K562 (cell line): ENCODE results near the gene PHACTR3.

Experiments used
- CTCF ChIP-seq, 3 experiments: IDR thresholded peaks in 2 of 3; conservative IDR thresholded peaks in 1 of 3; 2 replicates each; pipeline ENCODE4 v1.5.1; 2011 to 2012; ENCODE audit warnings: low read length in 3 of 3, mild to moderate bottlenecking in 3 of 3, control low read depth in 2 of 3, improper control_type of control experiment in 1 of 3, inconsistent platforms in 1 of 3, low read depth in 1 of 3, mixed read lengths in 1 of 3, moderate library complexity in 1 of 3; ENCODE audit not compliant: insufficient read depth in 2 of 3
- KDM1A ChIP-seq, 2 experiments: fragments of 450-650 bp; IDR thresholded peaks; 2 replicates each; pipeline ENCODE4 v1.6.1; 2016; ENCODE audit warnings: mild to moderate bottlenecking in 2 of 2
- USF1 ChIP-seq: sonication (generic); formaldehyde crosslinking; IDR thresholded peaks from 2 replicates; pipeline ENCODE4 v1.9.0; 2022; ENCODE audit warnings: mild to moderate bottlenecking, missing genetic modification reagents
- ZBTB2 ChIP-seq: fragments of 450-650 bp; IDR thresholded peaks from 2 replicates; pipeline ENCODE4 v1.6.1; 2016; ENCODE audit warnings: antibody characterized with exemption

GRCh38 chr20:59597240-59597639 is 7.1 kb upstream of the PHACTR3 start:
- TF ChIP-seq ZBTB2 = no peak
- no peak for TF ChIP-seq USF1 (CRISPR knock-in tag)
- no peak for TF ChIP-seq CTCF (IDR thresholded peaks at IDR 0.05 in 2 of 3, conservative IDR thresholded peaks at IDR 0.05 in 1 of 3; ENCODE audit: insufficient read depth in 2 of 3, low read depth in 1 of 3, low read length in 3 of 3)
- no peak for TF ChIP-seq KDM1A (IDR thresholded peaks at IDR 0.05)
